HG03066 (cell line): Measurements from ENCODE around the gene MYLK.

Experiments
- ATAC-seq: cut with Tn5 transposase; IDR thresholded peaks from one replicate; pipeline ENCODE4 v1.9.1; 2021; ENCODE audit warnings: low read depth; ENCODE audit not compliant: unreplicated experiment

The MYLK gene

DNA sequence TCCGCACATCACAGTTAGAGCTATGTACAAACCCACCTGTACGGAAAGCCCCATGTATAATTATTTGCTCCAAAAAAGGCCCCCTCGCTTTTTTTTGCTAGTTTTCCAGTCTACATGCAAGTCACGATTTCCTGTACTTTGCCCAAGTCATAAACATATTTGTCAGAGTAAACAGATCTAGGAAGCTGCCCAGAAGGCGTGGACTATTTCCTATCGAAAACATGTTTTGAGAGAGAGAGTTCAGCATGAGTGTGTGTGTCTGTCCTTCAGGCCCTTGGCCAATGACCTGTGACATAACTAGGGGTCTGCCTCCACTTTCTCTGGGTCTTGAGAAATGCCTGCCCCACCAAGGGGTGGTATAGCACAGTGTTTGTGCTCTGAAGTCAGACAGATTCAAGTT lies 226.6 kb downstream of the MYLK start:
- ATAC-seq: no peak

DNA sequence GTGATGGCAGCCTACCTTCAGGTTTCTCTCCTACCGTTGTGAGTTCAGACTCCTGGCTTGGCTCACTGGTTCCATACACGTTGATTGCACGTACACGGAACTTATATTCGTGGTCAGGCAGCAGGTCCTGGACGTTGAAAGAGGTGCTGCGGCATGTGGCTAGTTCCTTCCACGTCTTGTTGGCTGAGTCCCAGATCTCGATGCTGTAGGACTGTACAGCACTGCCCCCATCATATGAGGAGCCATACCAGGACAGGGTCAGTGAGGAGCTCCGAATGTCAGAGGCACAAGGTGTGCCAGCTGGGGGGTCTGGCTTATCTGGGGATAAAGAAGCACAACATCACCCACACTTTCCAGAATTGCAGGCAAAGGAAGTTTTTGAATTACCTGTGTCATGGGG lies 227.0 kb downstream of the MYLK start:
- ATAC-seq: no peak

DNA sequence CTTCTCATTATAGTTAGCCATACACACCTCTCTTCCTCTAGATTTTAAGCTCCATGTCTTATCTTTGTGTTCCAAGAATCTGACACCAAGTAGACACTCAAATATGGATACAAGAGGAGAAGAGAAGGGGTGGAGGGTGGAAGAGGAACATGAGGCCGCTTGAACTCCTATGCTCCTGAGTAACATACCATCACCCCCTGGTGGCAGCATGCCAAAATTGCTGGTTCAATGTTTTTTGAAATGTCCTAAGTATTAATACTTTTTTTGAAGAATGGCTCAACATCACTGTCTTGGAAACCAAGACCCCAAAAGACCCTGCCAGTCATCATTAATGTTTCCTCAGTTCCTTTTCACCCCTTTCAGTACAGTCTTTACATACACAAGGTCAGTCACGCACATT lies 227.4 kb downstream of the MYLK start:
- no peak for ATAC-seq

DNA sequence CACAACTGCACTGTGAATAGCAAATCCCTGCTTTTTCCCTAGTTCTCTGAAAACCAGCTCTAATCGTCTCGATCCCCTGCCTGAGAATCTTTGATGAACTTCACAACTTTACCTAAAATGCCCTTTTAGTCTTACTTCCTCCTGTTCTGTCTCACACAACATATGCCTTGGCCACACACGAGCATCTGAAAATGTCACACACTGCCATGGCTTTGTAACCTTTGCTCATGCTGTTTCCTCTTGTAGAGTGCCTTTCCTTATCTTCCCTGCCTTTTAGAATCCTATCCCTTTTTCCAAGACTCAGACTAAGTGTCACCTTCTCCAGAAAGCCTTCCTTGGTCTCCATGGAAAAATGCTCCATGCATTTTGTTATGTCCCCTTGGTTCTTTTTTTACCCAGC lies 227.9 kb downstream of the MYLK start:
- no peak for ATAC-seq

DNA sequence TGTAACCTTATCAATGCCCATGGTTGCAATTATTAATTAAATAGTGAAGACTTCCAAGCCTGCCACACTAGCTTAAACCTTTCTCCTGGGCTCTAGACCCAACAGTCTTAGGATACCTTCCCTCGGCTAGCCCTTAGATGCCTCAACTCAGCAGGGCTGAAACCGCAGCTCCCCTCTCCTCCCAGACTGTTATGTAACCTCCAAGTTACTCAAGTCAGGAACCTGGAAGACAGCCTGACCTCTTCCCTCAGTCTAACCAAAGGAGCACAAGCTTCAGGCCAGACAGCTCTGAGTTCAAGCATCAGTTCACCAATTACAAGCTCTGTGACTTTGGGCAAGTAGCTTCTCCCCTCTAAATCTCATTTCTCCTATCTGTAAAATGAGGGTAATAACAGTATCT lies 228.7 kb downstream of the MYLK start:
- no peak for ATAC-seq

DNA sequence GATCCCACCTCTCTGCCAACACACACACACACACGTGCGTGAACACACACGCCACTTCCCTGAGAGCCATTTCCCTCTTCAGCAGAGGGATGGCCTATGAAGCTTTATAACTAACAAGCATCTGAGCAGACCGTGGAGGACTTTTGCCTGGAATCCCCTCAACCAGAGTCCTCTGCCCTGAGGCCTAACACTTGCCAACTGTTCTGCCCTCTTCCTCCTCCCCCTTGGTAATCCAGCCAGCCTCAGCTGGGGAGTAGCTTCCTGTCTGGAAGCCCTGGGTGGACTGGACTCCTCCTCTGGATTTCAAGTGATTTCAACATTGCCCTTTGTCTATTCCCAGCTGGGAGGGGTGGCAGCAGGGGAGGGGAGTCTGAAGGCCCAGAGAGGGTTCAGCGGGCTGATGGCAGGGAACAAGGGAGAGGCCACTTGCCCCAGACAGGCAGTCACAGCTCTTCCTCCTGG lies 230.9 kb downstream of the MYLK start:
- ATAC-seq: no peak

DNA sequence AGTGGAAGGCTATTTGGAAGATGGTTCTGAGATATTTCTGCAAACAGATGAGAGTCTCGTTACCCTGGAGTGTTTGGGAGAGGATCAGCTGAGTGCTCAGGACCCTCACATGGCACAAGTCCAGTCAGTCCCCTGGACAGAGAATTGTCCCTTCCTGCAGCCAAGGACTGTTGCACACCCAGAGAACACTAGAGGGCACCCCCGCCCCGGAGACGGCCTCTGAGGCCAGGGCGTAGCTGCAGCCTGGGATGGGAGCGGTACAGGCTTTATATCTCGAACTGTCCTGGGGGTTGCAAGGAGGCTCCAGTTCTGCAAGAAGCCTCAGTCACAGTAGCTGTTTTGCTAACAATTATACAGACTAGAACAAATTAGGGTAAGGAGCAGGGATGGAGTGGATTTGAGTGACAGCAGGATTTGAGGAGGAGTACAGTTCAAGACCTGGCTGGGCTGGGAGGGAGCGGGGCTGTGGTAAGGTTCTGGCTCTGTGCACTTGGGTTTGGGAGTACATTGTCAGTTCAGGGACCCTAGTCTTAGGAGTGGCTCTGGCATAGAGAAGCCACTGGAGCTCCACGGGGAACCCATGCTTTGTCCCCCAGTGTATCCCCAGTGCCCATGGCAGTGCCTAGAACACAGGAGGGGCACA lies 231.7 kb downstream of the MYLK start:
- no peak for ATAC-seq

DNA sequence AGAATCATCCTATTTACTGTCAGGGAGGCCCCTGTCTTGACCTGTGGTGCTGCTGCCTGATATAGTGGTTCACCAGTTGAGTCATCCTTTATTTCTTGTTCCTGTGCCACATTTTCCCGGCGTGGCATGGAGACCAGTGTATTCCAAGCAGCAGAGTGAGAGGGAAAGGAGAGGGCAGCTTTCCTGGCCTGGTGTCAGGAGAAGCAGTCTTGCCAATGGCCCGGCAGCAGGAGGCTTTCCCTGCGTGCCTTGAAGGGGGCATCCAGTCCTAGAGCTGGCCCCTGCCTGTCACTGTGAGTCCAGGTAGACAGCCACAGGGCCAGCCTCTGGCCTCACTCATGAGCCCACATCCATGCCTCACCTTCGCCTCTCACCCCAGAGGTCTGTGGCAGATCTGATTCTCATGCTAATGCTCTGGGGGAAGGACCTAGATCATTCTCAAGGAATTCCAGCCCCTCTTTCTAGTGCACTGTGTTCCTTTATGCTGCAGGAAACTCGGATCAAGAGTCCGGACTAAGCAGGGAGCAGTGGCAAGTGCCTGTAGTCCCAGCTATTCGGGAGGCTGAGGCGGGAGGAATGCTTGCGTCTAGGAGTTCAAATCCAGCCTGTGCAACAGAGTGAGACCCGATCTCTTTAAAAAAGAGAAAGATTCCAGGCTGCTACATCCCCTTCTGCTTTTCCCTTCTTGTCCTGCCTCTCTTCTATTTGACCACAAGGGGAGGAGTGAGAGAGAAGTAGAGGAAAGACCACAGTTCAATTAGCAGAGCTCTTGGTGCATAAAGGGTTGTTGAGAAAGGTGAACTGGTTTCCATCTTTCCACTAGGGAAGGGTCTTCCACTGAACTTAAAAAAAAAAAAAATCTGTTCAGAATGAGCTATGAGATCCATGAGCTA lies 232.4 kb downstream of the MYLK start:
- ATAC-seq: no peak

DNA sequence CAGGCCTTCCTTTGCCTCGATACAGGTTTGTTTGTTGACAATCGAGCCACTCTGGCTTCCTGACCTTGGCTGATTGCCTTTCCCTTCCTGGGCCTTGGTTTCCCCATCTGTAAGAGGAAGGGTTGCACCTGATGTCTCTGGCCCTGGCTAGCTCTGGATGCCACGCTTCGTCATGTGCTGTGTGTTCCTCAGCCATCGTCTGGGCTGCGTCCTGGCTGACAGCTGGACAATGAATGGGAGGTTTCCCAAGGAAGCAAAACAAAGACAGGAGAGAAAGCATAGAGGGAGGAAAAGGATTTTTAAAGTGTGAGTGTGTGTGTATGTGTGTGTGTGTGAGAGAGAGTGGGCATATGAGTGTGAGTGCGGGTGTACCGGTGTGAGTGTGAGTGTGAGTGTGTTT lies 234.0 kb downstream of the MYLK start:
- no peak for ATAC-seq

DNA sequence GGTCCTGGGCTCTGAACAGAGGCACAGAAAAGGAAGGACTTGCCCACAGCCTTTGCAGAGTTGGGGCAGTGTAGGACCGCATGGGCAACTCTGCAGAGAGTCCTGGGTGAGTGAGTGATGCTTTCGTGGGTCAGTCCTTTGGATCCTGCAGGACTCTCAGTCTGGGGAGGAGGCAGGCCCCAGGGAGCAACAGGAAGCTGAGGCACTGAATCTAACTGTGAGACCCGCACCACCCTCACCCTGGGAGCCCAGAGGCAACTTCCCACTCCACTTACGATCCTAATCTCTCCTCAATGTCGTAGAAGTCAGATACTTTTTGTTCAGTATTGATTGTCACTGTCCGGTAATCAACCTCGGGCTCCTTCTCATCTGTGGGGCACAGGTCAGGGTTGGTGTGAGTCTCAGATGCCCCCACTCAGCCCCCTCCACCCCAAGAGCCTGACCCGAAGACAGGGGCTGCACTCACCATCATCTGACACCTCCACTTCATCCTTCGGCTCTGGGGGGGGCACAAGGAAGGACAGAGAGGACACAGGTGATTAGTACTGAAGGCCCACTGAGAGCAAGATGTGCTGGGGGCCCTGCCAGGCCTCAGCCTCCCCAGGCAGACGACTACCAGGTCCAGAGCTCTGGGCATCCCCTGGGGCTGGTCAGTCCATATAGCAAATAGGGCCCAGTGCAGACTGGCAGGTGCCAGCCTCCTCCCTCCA lies 235.3 kb downstream of the MYLK start:
- no peak for ATAC-seq

DNA sequence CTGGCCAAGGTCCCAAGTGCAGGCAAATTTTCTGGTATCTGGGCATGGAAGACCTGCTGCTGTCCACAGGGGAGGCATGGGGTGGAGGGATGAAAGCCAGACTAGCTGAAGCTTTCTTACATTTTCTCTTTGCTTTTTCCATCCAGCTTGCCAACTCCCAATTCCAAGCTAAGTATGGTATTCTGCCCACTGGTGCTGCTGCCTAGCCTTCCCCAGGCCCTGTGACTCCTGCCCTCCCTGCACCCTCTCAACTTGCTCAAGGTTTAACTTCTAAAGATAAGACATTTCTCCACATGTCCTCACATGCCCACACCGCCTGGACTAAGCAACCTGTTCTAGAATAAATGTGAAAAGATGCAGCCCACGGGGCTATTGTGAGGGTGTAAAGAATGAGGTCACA lies 239.8 kb downstream of the MYLK start:
- no peak for ATAC-seq

DNA sequence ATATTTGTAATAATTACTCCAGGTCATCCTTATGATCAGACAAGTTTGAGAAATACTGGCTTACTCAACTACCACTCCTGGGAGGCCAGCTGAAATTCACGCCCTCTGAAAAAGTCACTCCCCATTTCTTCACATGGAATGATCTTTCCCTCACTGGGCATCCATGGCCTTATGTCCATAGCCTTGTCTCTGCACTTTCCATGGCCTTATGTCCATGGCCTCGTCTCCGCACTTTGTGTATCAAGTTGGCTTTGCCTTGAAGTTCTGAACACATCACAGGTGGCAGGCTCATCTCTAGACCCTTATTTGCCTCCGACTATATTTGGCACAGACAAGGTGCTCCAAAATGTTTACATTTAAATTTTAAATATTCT lies 241.2 kb downstream of the MYLK start:
- no peak for ATAC-seq

DNA sequence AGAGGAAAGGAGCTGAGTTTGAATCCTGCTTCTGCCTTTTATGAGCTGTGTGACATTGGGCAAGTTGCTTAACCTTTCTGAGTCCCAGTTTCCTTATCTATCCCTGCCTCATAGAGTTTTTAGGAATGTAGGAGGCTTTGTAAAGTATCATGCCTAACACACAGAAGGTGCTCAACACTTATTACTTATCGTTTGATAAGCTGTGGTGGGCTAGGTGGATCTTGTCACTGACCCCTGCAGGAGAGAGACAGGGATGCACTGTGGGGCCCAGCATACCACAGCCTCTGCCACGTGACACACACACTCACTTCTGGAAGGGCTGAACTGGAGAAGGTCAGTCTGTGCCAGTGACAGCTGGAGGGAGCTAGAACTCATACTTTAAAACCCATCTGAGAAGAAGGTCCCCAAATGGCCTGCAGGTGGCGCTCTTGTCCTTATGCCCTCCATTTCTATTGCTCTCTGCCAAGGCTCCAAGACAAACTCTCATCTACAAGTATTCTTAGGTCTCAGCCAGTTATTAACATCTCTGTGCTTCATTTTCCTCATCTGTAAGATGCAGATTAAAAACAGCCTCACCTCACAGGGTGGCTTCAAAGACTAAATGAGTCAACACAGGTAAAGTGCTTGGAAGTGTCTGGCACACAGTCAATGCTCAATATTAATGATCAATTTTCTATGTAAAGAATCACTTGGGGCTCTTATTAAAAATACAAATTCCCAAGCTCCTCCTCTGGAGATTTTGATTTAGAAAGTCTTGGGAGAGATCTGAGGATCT lies 241.8 kb downstream of the MYLK start:
- peak; percentile 80 for ATAC-seq

DNA sequence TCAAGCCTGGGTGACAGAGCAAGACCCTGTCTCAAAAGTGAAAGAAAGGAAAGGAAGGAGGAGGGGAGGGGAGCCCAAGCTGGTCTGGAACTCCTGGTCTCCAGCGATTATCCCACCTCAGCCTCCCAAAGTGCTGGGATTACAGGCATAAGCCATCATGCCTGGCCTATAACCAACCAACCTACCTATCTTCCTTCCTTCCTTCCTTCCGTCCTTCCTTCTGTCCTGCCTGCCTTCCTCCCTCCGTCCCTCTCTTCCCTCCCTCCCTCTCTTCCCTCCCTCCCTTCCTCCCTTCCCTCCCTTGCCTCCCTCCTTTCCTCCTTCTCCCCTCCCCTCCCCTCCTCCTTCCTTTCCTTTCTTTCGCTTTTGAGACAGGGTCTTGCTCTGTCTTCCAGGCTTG lies 242.6 kb downstream of the MYLK start:
- no peak for ATAC-seq

DNA sequence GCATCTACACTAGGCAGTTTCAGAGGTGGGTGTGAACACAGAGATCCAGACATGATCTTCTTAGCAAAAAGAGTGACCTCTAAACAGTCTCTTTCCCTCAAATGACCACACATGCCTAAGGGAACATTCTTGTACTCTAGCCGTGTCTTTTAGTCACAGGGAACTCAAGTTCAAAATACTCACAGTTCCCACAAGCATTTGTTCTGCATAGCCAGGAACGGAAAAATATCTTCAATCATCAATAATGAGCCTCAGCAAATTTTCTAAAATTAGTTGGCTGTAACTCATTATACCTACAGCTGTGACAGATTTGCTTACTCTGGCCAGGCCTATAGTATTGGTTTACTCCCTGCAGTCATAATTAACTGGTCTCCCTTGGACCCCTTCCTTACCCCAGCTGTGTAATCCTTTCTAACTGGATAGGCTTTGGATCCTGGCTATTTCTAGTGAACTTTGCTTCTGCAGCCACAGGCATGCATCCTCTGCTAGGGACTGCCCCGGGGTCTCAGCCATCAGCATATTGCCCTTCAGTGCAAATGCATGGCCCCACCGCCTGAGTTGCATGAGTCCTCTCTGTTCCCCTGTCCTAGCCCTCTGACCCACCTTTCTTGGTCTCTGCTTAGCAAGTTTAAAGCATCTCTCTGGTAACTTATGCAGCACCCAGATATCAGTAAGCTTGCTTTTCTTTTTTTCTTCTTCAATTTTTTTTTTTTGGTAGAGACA lies 243.2 kb downstream of the MYLK start:
- ATAC-seq: no peak

DNA sequence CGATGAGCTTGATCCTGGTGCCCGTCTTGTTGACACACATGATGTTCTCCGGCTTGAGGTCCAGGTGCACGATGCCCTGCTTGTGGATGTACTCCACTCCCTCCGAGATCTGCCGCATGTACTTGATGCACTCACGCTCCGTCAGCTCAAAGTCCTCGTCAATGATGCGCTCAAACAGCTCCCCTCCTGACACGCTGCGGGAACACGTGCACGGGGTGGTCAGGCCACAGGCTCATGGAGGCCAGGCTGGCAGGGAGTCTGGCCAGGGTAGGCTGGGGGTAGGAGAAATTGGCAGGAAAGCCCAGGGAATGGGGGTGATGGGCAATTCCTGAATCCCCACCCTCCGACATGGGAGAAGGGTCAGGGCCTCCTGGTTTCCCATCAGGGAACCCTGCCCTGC lies 243.8 kb downstream of the MYLK start:
- ATAC-seq: no peak

DNA sequence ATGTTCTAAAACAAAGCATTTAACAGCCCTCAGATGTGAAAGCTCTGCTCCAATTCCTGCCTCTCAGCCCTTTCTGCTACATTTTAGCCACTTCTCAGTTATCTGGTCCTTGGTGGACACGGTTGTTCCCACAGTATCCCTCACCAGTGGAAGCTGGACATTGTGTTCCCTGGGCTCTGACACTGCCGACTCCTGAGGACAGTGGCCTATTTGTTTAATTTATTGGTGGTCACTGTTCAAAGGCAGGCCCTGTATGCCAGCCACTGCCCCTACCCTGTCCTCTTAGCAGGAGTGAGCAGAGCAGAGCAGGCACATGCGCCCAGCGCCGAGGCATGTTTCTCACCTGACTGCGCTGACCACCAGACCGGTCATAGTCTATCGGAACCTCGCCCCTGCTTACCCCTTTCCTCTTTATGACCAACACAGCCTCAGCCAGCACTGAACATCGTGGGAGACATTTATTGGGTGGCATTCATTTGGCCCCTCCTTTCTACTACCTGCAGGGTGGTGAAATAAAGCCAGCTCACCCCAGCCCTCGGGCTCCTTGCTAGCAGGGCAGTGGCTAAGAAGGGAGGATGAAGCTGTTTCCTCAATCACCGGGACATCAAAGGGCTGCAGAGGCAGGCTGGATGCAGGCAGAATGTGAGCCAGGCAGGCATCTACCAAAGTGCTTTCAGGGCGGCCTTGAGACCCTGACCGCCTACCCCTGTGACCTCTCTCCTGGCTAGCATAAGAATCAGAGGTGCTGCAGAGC lies 245.0 kb downstream of the MYLK start:
- no peak for ATAC-seq

DNA sequence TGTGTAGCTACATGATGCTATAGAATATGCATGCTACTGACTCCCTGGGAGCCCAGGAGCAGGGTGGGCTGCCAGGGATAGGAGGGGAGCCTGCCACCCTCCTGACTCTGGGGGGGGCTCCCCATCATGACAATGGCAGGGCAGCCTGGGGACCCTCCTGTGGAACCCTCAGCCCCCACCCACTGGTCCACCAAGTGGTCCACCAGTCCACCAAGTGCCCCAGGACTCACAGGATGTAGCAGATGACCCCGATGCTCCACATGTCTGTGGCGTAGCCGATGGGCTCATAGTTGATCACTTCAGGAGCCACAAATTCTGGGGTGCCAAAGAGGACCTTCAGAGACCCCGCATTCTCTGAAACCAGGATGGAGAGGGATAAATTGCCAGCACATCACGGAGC lies 246.3 kb downstream of the MYLK start:
- no peak for ATAC-seq

DNA sequence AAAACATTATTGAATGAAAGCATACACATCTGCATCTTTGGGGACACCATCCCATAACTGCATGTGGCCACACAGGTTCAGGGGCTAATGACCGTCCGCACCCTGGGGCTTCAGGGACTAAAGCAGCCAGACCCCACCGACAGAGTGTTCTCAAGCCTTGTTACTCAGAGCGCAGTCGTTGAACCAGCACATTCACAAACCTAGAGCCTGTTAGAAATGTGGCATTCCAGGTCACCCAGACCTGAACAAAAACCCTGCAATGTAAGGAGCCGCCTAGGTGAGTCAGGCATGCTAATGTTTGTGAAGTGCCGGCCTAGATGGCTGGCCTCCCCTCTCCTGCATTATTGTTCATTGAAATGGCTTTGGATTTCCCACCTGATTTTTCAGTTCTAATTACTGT lies 247.0 kb downstream of the MYLK start:
- no peak for ATAC-seq
